HPDE6-E6E7 (cell line): ENCODE results near the gene TNRC18.

Source experiments
- DNase-seq: peaks from one replicate; pipeline ENCODE4 v3.0.0; 2011; ENCODE audit warnings: missing footprints; ENCODE audit errors: extremely low spot score

The TNRC18 gene

GRCh38 chr7:5429253-5429856 is 5.7 kb upstream of the TNRC18 start:
- DNase-seq = no peak

- DNase-seq = no peak
Observed at GRCh38 chr7:5428478-5429252, 5.0 kb upstream of the TNRC18 start.

- DNase-seq = no peak
Observed at GRCh38 chr7:5426226-5426475, 2.5 kb upstream of the TNRC18 start.

- no peak for DNase-seq
Observed at GRCh38 chr7:5425507-5426225, 2.0 kb upstream of the TNRC18 start.

GRCh38 chr7:5424749-5425506 is 1.3 kb upstream of the TNRC18 start:
- DNase-seq = no peak

- DNase-seq = peak; percentile 74
Observed at GRCh38 chr7:5423976-5424748, 528 bp upstream of the TNRC18 start.

- DNase-seq = no peak
Observed at GRCh38 chr7:5422396-5423305, 983 bp downstream of the TNRC18 start.

- no peak for DNase-seq
Observed at GRCh38 chr7:5421714-5422395, 1.8 kb downstream of the TNRC18 start.

GRCh38 chr7:5420881-5421713 is 2.5 kb downstream of the TNRC18 start:
- no peak for DNase-seq

- no peak for DNase-seq
Observed at GRCh38 chr7:5420067-5420880, 3.4 kb downstream of the TNRC18 start.

- DNase-seq = no peak
Observed at GRCh38 chr7:5419539-5420066, 4.0 kb downstream of the TNRC18 start.

GRCh38 chr7:5418285-5418582 is 5.4 kb downstream of the TNRC18 start:
- no peak for DNase-seq

- DNase-seq = no peak
Observed at GRCh38 chr7:5417106-5418071, 6.2 kb downstream of the TNRC18 start.

GRCh38 chr7:5414916-5415315 is 8.7 kb downstream of the TNRC18 start:
- no peak for DNase-seq

GRCh38 chr7:5413449-5413786 is 10.2 kb downstream of the TNRC18 start:
- no peak for DNase-seq

GRCh38 chr7:5408777-5409176 is 14.9 kb downstream of the TNRC18 start:
- DNase-seq = no peak
